GM23248 (cell line): Measurements from ENCODE around the gene ARFIP2.

Source experiments
- EZH2 ChIP-seq: fragments of 200-600 bp; sonication (generic); IDR thresholded peaks from 2 replicates; pipeline ENCODE4 v1.6.1; 2018; ENCODE audit warnings: antibody characterized with exemption, mild to moderate bottlenecking; ENCODE audit not compliant: insufficient read depth, poor library complexity, severe bottlenecking
- EZH2phosphoT487 ChIP-seq: fragments of 200-600 bp; sonication (generic); IDR thresholded peaks from 2 replicates; pipeline ENCODE4 v1.6.1; 2018; ENCODE audit warnings: antibody characterized with exemption, moderate library complexity, mild to moderate bottlenecking, low read depth; ENCODE audit not compliant: insufficient read depth

DNA sequence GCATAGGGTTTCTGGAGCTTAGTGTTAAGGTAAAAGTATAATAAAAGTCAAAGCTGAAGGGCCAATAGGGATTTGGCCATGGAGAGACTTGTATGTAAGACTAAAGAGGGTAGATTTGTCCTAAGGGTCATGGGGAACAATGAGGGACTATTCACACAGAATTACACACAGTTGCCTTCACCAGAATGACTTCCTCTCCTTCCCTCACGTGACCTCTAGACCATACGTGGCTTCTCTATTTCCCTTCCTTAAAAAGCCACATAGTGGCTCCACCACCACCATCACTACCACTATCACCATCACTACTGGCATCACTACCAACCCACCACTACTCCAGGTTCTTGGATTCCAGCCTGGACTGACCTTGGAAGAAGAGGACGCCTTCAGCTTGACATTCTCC lies 43.1 kb downstream of the ARFIP2 start:
- TF ChIP-seq EZH2 (no peak), EZH2phosphoT487 (no peak)
